ENCODE results near the gene TP63.

TP63 gene

GRCh38 chr3:189808246-189809007, 177.2 kb downstream of the TP63 start:
- H3K4me3 ChIP-seq (replicated peaks in 1 of 2; ENCODE audit: low read depth in 2 of 2, low read length in 2 of 2) = no peak overlapping the region
- no peak for DNase-seq (ENCODE audit: low read depth in 2 of 2)
- TF ChIP-seq CTCF (IDR thresholded peaks at IDR 0.05; ENCODE audit: low read depth, low read length) = no peak

- TF ChIP-seq CTCF (IDR thresholded peaks at IDR 0.05; ENCODE audit: low read depth, low read length) = no peak
- DNase-seq (ENCODE audit: low read depth in 2 of 2) = no peak
- H3K4me3 ChIP-seq (replicated peaks in 1 of 2; ENCODE audit: low read depth in 2 of 2, low read length in 2 of 2) = no peak overlapping the region
Measured at GRCh38 chr3:189809583-189809982, 178.4 kb downstream of the TP63 start.

GRCh38 chr3:189812806-189813465, 181.7 kb downstream of the TP63 start:
- TF ChIP-seq CTCF (IDR thresholded peaks at IDR 0.05; ENCODE audit: low read depth, low read length) = no peak
- no peak overlapping the region for H3K4me3 ChIP-seq (replicated peaks in 1 of 2; ENCODE audit: low read depth in 2 of 2, low read length in 2 of 2)
- DNase-seq (ENCODE audit: low read depth in 2 of 2) = no peak

- no peak overlapping the region for H3K4me3 ChIP-seq (replicated peaks in 1 of 2; ENCODE audit: low read depth in 2 of 2, low read length in 2 of 2)
- TF ChIP-seq CTCF (IDR thresholded peaks at IDR 0.05; ENCODE audit: low read depth, low read length) = no peak
- DNase-seq (ENCODE audit: low read depth in 2 of 2) = no peak
Measured at GRCh38 chr3:189813647-189814240, 182.6 kb downstream of the TP63 start.

- TF ChIP-seq CTCF (IDR thresholded peaks at IDR 0.05; ENCODE audit: low read depth, low read length) = no peak
- DNase-seq (ENCODE audit: low read depth in 2 of 2) = no peak
- no peak overlapping the region for H3K4me3 ChIP-seq (replicated peaks in 1 of 2; ENCODE audit: low read depth in 2 of 2, low read length in 2 of 2)
Measured at GRCh38 chr3:189820365-189820720, 189.2 kb downstream of the TP63 start.

GRCh38 chr3:189821262-189821661, 190.1 kb downstream of the TP63 start:
- no peak for TF ChIP-seq CTCF (IDR thresholded peaks at IDR 0.05; ENCODE audit: low read depth, low read length)
- no peak overlapping the region for H3K4me3 ChIP-seq (replicated peaks in 1 of 2; ENCODE audit: low read depth in 2 of 2, low read length in 2 of 2)
- no peak for DNase-seq (ENCODE audit: low read depth in 2 of 2)

Data from cardiac fibroblast (primary cell).